Activated CD4-positive, alpha-beta T cell treated with anti-CD3 and anti-CD28 coated beads, Interleukin-2, amount 10 ng/mL, durations not matched to agents 7 days and 5 days (primary cell): Measurements from ENCODE around the gene TUBGCP2. TPM values are rescaled to one million over a fixed set of nuclear protein-coding genes. Genes with fewer than 3 reads are reported as not detected.

Source experiments
- CTCF ChIA-PET: fragments of 350-600 bp; sonication (Branson Sonifier 250); formaldehyde crosslinking; loops from one replicate; lab custom pipeline; 2021; ENCODE audit warnings: antibody characterized with exemption; lab: Charles Lee
- POLR2A ChIA-PET: fragments of 350-600 bp; sonication (Branson Sonifier 250); formaldehyde crosslinking; loops from one replicate; lab custom pipeline; 2021; ENCODE audit warnings: antibody characterized with exemption; lab: Charles Lee
- DNase-seq: peaks from one replicate; pipeline ENCODE4 v3.0.0-alpha.2; 2020
- H3K27ac Mint-ChIP-seq: one replicate; pipeline ENCODE4 v1.8.0; 2021; ENCODE audit warnings: mild to moderate bottlenecking, moderate library complexity, mixed read lengths
- H3K27me3 Mint-ChIP-seq: one replicate; pipeline ENCODE4 v1.8.0; 2021; ENCODE audit warnings: mixed read lengths
- H3K36me3 Mint-ChIP-seq: one replicate; pipeline ENCODE4 v1.8.0; 2021; ENCODE audit warnings: low read depth, mixed read lengths
- H3K4me1 Mint-ChIP-seq: one replicate; pipeline ENCODE4 v1.8.0; 2021; ENCODE audit warnings: mixed read lengths
- H3K4me3 Mint-ChIP-seq: one replicate; pipeline ENCODE4 v1.8.0; 2021; ENCODE audit warnings: mild to moderate bottlenecking, moderate library complexity, mixed read lengths
- H3K9me3 Mint-ChIP-seq: one replicate; pipeline ENCODE4 v1.8.0; 2021; ENCODE audit warnings: mixed read lengths
- total RNA-seq, 2 experiments: library from RNA; stranded (reverse); gene quantifications; one replicate each; pipeline ENCODE4 v1.2.3, GENCODE V29; 2021

The TUBGCP2 gene
- 10 to 100 TPM; 52.4 to 54.2 TPM for total RNA-seq

- H3K27me3 Mint-ChIP-seq, result no peaks in the 10 kb centered on the region
- peak within 1 kb of the TSS; percentile 96 for H3K4me3 Mint-ChIP-seq
- peaks cover 27% of the 10 kb centered on the region for H3K4me1 Mint-ChIP-seq
- peak; percentile 88 for DNase-seq
- POLR2A ChIA-PET, result no interaction called here
- H3K36me3 Mint-ChIP-seq, result peaks cover 19% of the 10 kb centered on the region
- H3K9me3 Mint-ChIP-seq, result no peaks in the 10 kb centered on the region
- H3K27ac Mint-ChIP-seq, result peak within 1 kb of the TSS; percentile 99
- CTCF ChIA-PET, result interaction anchor here (0.7 to 2.1 kb wide), 7 partner anchors 14 to 79 kb away, joined by 3 to 14 read pairs (median 5); no protein-coding TSS in a partner anchor
Observed at GRCh38 chr10:133308421-133309099, at the start of gene TUBGCP2, which contains the start of gene ZNF511. TSS of gene TUBGCP2 (minus strand) at chr10:133308872. CDS start at chr10:133302941, 5,931 bp downstream. TSS of gene ZNF511 (plus strand) at chr10:133308914. CDS start at chr10:133308944, 30 bp downstream.

- POLR2A ChIA-PET, result no interaction called here
- Mint-ChIP-seq H3K4me3 (peak within 1 kb of the TSS; percentile 73), H3K4me1 (peaks cover 3% of the 10 kb centered on the region), H3K36me3 (no peaks in the 10 kb centered on the region), H3K27ac (peak within 1 kb of the TSS; percentile 77), H3K9me3 (no peaks in the 10 kb centered on the region), H3K27me3 (no peaks in the 10 kb centered on the region)
- CTCF ChIA-PET, result interaction anchor here (0.7 to 0.9 kb wide), 2 partner anchors 10 to 28 kb away, joined by 3 read pairs; no protein-coding TSS in a partner anchor
- DNase-seq, result peak; percentile 73
Observed at GRCh38 chr10:133357285-133358161, 48.9 kb upstream of the TUBGCP2 start, which contains the start of gene FUOM. TSS of gene FUOM (minus strand) at chr10:133358019. CDS start at chr10:133358007, 12 bp downstream.

GRCh38 chr10:133356549-133357284 is 48.0 kb upstream of the TUBGCP2 start:
- no peak for DNase-seq
- H3K27ac Mint-ChIP-seq, result no peak overlapping the region
- POLR2A ChIA-PET, result no interaction called here
- no peaks in the 10 kb centered on the region for H3K27me3 Mint-ChIP-seq
- no peaks in the 10 kb centered on the region for H3K36me3 Mint-ChIP-seq
- peaks cover 3% of the 10 kb centered on the region for H3K4me1 Mint-ChIP-seq
- CTCF ChIA-PET, result interaction anchor here (0.7 to 1.0 kb wide), 2 partner anchors 10 to 27 kb away, joined by 3 to 5 read pairs; no protein-coding TSS in a partner anchor
- peak overlapping the region; percentile 73 for H3K4me3 Mint-ChIP-seq
- H3K9me3 Mint-ChIP-seq, result no peaks in the 10 kb centered on the region

GRCh38 chr10:133355991-133356390 is 47.3 kb upstream of the TUBGCP2 start:
- Mint-ChIP-seq H3K9me3 (no peaks in the 10 kb centered on the region), H3K36me3 (no peaks in the 10 kb centered on the region), H3K4me1 (peaks cover 3% of the 10 kb centered on the region), H3K27ac (no peak overlapping the region), H3K27me3 (no peaks in the 10 kb centered on the region), H3K4me3 (peak overlapping the region; percentile 51)
- ChIA-PET POLR2A (no interaction called here), CTCF (interaction anchor here (1.0 to 1.3 kb wide), 2 partner anchors 26 to 27 kb away, joined by 5 read pairs; no protein-coding TSS in a partner anchor)
- no peak for DNase-seq

- Mint-ChIP-seq H3K27ac (no peak overlapping the region), H3K4me1 (peaks cover 3% of the 10 kb centered on the region), H3K36me3 (no peaks in the 10 kb centered on the region), H3K27me3 (no peaks in the 10 kb centered on the region), H3K9me3 (no peaks in the 10 kb centered on the region), H3K4me3 (no peak overlapping the region)
- DNase-seq, result no peak
- POLR2A ChIA-PET, result no interaction called here
- CTCF ChIA-PET, result interaction anchor here (0.9 to 1.3 kb wide), 2 partner anchors 26 to 82 kb away, joined by 3 to 5 read pairs; no protein-coding TSS in a partner anchor
Observed at GRCh38 chr10:133355266-133355665, 46.6 kb upstream of the TUBGCP2 start.

- ChIA-PET POLR2A (no interaction called here), CTCF (interaction anchor here (0.9 to 1.3 kb wide), 2 partner anchors 25 to 83 kb away, joined by 3 to 5 read pairs; no protein-coding TSS in a partner anchor)
- Mint-ChIP-seq H3K36me3 (no peaks in the 10 kb centered on the region), H3K27me3 (no peaks in the 10 kb centered on the region), H3K4me1 (peaks cover 3% of the 10 kb centered on the region), H3K27ac (no peak overlapping the region), H3K4me3 (no peak overlapping the region), H3K9me3 (no peaks in the 10 kb centered on the region)
- no peak for DNase-seq
Observed at GRCh38 chr10:133354672-133355240, 46.1 kb upstream of the TUBGCP2 start.

GRCh38 chr10:133353988-133354605 is 45.4 kb upstream of the TUBGCP2 start:
- no peak overlapping the region for H3K27ac Mint-ChIP-seq
- ChIA-PET POLR2A (no interaction called here), CTCF (interaction anchor here (0.9 kb wide), 1 partner anchor 24 kb away, joined by 4 read pairs; no protein-coding TSS in a partner anchor)
- H3K4me1 Mint-ChIP-seq, result peaks cover 5% of the 10 kb centered on the region
- H3K36me3 Mint-ChIP-seq, result no peaks in the 10 kb centered on the region
- H3K27me3 Mint-ChIP-seq, result peaks cover 2% of the 10 kb centered on the region
- DNase-seq, result no peak
- no peak overlapping the region for H3K4me3 Mint-ChIP-seq
- no peaks in the 10 kb centered on the region for H3K9me3 Mint-ChIP-seq

- Mint-ChIP-seq H3K9me3 (no peaks in the 10 kb centered on the region), H3K36me3 (no peaks in the 10 kb centered on the region), H3K27me3 (peaks cover 3% of the 10 kb centered on the region), H3K4me1 (peaks cover 5% of the 10 kb centered on the region), H3K4me3 (no peak overlapping the region), H3K27ac (no peak overlapping the region)
- POLR2A ChIA-PET, result no interaction called here
- CTCF ChIA-PET, result interaction anchor here (0.9 kb wide), 1 partner anchor 24 kb away, joined by 4 read pairs; no protein-coding TSS in a partner anchor
- no peak for DNase-seq
Observed at GRCh38 chr10:133353202-133353959, 44.7 kb upstream of the TUBGCP2 start.

GRCh38 chr10:133351408-133352318 is 43.0 kb upstream of the TUBGCP2 start:
- H3K27me3 Mint-ChIP-seq, result peaks cover 3% of the 10 kb centered on the region
- no peaks in the 10 kb centered on the region for H3K36me3 Mint-ChIP-seq
- ChIA-PET POLR2A (no interaction called here), CTCF (no interaction called here)
- H3K27ac Mint-ChIP-seq, result no peak overlapping the region
- H3K4me1 Mint-ChIP-seq, result peaks cover 5% of the 10 kb centered on the region
- no peak for DNase-seq
- no peaks in the 10 kb centered on the region for H3K9me3 Mint-ChIP-seq
- no peak overlapping the region for H3K4me3 Mint-ChIP-seq

GRCh38 chr10:133350950-133351329 is 42.3 kb upstream of the TUBGCP2 start:
- Mint-ChIP-seq H3K9me3 (no peaks in the 10 kb centered on the region), H3K36me3 (no peaks in the 10 kb centered on the region), H3K4me1 (peaks cover 2% of the 10 kb centered on the region), H3K27me3 (peaks cover 3% of the 10 kb centered on the region), H3K27ac (no peak overlapping the region), H3K4me3 (no peak overlapping the region)
- ChIA-PET POLR2A (no interaction called here), CTCF (no interaction called here)
- no peak for DNase-seq
